Breast epithelium (tissue), 4 donors: Measurements from ENCODE around the gene CHRNA9. TPM values are rescaled to one million over a fixed set of nuclear protein-coding genes. Genes with fewer than 3 reads are reported as not detected.

Experiments
- DNase-seq, 2 donors: peaks; one replicate each; pipeline ENCODE4 v3.0.0-alpha.2; 2019; ENCODE audit warnings: low spot score in 2 of 2
- H3K27ac ChIP-seq, 2 donors: fragments of 200-600 bp; sonication (generic) in 1 of 2; one replicate each; pipeline ENCODE4 v1.5.1; 2016 to 2019; ENCODE audit warnings: mild to moderate bottlenecking in 1 of 2
- H3K27me3 ChIP-seq, 2 donors: fragments of 200-600 bp; sonication (generic) in 1 of 2; one replicate each; pipeline versions ENCODE4 v1.5.1 to v1.6.0; 2017 to 2019; ENCODE audit warnings: control low read depth in 1 of 2, mild to moderate bottlenecking in 1 of 2
- H3K36me3 ChIP-seq: fragments of 200-600 bp; one replicate; pipeline ENCODE4 v1.5.1; 2019
- H3K4me1 ChIP-seq, 2 donors: fragments of 200-600 bp; sonication (generic); one replicate each; pipeline ENCODE4 v1.5.1; 2016 to 2019; ENCODE audit warnings: control low read depth in 1 of 2
- H3K4me3 ChIP-seq, 3 donors: fragments of 200-600 bp; sonication (generic); 1 replicate in 2 of 3; 2 replicates in 1 of 3; pipeline ENCODE4 v1.5.1; 2016 to 2019; ENCODE audit warnings: mild to moderate bottlenecking in 3 of 3, moderate library complexity in 2 of 3
- H3K9me3 ChIP-seq, 2 donors: fragments of 200-600 bp; sonication (generic) in 1 of 2; one replicate each; pipeline ENCODE4 v1.5.1; 2016 to 2019; ENCODE audit warnings: control low read depth in 1 of 2
- CTCF ChIP-seq, 3 donors: fragments of 450-650 bp; IDR thresholded peaks; one replicate each; pipeline ENCODE4 v1.5.1; 2016 to 2017; ENCODE audit warnings: antibody characterized with exemption in 3 of 3, mild to moderate bottlenecking in 3 of 3, moderate library complexity in 3 of 3
- POLR2A ChIP-seq: fragments of 450-650 bp; IDR thresholded peaks from one replicate; pipeline ENCODE4 v1.6.1; 2016; ENCODE audit warnings: antibody characterized with exemption, mild to moderate bottlenecking, moderate library complexity
- POLR2AphosphoS5 ChIP-seq, 3 donors: sonication (generic); formaldehyde crosslinking; IDR thresholded peaks; one replicate each; pipeline ENCODE4 v1.6.1; 2017; ENCODE audit warnings: antibody characterized with exemption in 3 of 3
- intact Hi-C: fragments of 100-400 bp; cut with DNase I; formaldehyde crosslinking; loops from one replicate; pipeline ENCODE4 v1.15.1; 2023; ENCODE audit warnings: low total_unique reads
- total RNA-seq, 3 donors: library from RNA; depleted of rRNA; stranded (reverse); fragments of >200 nt; gene quantifications; one replicate each; pipeline ENCODE4 v1.1.0, GENCODE V29; 2016

CHRNA9 gene
- total RNA-seq, 3 donors from 2014 or later = not detected

- no peak for TF ChIP-seq POLR2A
- no peak for TF ChIP-seq CTCF (IDR thresholded peaks at IDR 0.05)
- TF ChIP-seq POLR2AphosphoS5 (IDR thresholded peaks at IDR 0.05) = no peak
- no peaks in the 10 kb centered on the region for H3K27me3 ChIP-seq
- no peak overlapping the region for H3K4me3 ChIP-seq
- peak overlapping the region in 1 of 2 donors; percentile 42 for H3K27ac ChIP-seq
- intact Hi-C loops = no loop called here
- no peak for DNase-seq
- H3K9me3 ChIP-seq = no peaks in the 10 kb centered on the region
- H3K4me1 ChIP-seq = peaks cover 0 to 7% of the 10 kb centered on the region in 2 donors
- H3K36me3 ChIP-seq = no peaks in the 10 kb centered on the region
Measured at GRCh38 chr4:40394236-40394635, 59.1 kb downstream of the CHRNA9 start.

DNA sequence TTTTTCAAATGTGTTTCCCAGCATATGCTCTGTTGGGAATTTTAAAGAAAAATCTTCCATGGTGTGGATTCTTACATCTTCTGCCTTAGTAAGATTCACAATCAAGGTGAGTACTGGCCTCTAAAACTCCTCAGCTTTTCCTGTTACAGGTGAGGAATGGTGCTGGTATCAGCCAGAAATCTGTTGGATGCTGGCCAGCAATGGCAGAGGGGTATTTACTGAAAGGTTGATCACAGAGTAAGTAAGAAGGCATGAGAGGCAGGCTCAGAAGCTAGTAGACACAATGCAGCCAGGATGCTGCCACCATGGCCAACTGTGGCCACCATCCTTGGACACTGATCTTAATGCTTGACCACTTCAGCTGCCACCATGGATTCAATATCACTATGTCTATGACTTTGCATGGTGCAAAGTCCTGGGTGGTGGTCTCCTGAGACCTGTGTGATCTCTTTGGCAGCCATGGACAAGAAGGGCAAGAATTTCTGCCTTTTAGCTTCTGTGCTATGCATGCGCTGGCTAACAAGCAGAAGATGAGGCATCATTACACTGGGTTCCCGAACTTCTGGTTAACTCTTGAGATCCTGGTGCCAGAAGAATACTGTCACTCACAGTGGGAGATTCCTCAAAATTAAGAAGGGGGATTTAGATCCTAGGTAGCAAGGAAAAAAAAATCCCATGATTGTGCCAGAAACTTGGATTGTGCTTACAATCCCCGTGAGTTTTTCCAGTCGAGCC, 60.2 kb downstream of the CHRNA9 start:
- Histone ChIP-seq H3K4me3 (no peak overlapping the region), H3K4me1 (peaks cover 0 to 7% of the 10 kb centered on the region in 2 donors), H3K9me3 (no peaks in the 10 kb centered on the region), H3K36me3 (no peaks in the 10 kb centered on the region), H3K27ac (peak overlapping the region; percentile 56 to 82), H3K27me3 (no peaks in the 10 kb centered on the region)
- intact Hi-C loops = loop anchor here (5.0 kb wide), 1 partner anchor 1518 kb away; no protein-coding TSS in a partner anchor
- DNase-seq = no peak
- TF ChIP-seq POLR2A (no peak), CTCF (IDR thresholded peaks at IDR 0.05) (no peak), POLR2AphosphoS5 (IDR thresholded peaks at IDR 0.05) (no peak)

DNA sequence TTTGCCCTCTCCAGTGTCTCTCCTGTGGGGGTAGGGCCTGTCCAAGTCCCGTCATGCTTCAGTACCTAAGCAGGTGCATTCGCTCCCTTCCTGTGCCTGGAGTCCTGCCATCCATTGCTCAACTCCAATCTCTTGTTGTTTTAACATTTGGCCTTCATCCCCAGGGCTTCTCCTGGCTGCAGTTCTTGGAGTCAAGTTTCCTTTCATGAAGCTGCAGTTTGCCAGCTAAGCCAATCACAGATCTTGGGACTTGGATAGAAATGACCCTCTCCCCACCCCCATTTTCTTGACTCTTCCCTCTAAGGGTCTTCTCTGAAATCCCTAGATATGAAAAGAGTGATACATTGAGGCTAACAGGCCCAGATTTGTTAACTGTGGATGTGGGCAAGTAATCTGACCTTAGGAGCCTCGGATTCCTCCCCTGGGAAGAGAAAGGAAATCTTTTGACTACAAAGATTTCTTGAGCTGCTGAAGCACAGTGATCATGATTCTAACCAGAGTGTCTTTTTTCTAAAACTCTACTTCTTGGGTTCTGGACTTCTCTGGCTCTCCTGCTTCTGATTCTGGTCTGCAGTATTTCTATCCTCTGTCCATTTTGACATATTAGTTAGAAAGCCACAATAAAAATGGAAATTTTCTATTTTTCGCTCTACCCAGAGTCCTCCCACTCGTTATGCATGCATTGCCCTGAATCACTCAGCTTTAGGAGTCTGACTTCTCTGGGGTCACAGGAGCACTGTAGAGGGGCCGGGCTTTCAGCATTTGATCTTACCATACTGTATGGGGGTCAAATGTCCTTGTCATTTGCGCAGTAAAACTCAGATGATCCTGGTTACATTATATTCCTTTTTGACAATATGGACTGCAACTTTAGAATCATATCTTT, 61.0 kb downstream of the CHRNA9 start:
- DNase-seq = peak; percentile 81 to 84
- Histone ChIP-seq H3K27ac (peak overlapping the region; percentile 56 to 82), H3K9me3 (no peaks in the 10 kb centered on the region), H3K4me3 (no peak overlapping the region), H3K4me1 (peaks cover 0 to 7% of the 10 kb centered on the region in 2 donors), H3K36me3 (no peaks in the 10 kb centered on the region), H3K27me3 (no peaks in the 10 kb centered on the region)
- intact Hi-C loops = loop anchor here (5.0 kb wide), 1 partner anchor 1519 kb away; no protein-coding TSS in a partner anchor
- TF ChIP-seq POLR2A (no peak), POLR2AphosphoS5 (IDR thresholded peaks at IDR 0.05) (peak in 2 of 3 donors; percentile 21 to 69), CTCF (IDR thresholded peaks at IDR 0.05) (no peak)

DNA sequence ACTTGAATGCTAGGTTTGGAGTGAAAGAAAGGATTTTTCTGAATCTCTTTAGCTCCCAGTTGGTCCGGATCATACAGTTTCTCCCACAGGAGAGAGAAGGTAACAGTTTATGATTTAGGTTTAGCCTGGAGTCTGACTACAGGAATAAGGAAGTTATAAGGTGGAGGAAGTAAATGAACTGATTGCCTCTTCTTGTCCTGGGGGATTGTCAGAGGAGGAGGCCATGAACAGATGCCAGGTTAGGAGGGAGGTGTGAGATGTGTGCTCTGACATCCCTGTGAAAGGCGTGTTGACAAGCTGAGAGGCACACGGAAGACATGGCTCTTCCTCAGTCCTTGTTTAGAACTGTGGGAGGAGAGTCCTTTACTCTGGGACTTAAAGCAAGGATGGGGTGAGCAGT, 64.4 kb downstream of the CHRNA9 start:
- H3K4me3 ChIP-seq = no peak overlapping the region
- no peaks in the 10 kb centered on the region for H3K36me3 ChIP-seq
- no peaks in the 10 kb centered on the region for H3K27me3 ChIP-seq
- intact Hi-C loops = loop anchor here (5.0 kb wide), 1 partner anchor 1522 kb away; no protein-coding TSS in a partner anchor
- no peak for DNase-seq
- H3K4me1 ChIP-seq = peaks cover 0 to 7% of the 10 kb centered on the region in 2 donors
- TF ChIP-seq CTCF (IDR thresholded peaks at IDR 0.05) (no peak), POLR2A (no peak), POLR2AphosphoS5 (IDR thresholded peaks at IDR 0.05) (no peak)
- peak overlapping the region; percentile 54 to 58 for H3K27ac ChIP-seq
- no peaks in the 10 kb centered on the region for H3K9me3 ChIP-seq
